ENCODE data around the gene THSD4.

- TF ChIP-seq POU5F1 (IDR thresholded peaks at IDR 0.05; ENCODE audit: low read depth, low read length) (no peak), NANOG (IDR thresholded peaks at IDR 0.05; ENCODE audit: insufficient read depth, low read depth, low read length, poor library complexity, severe bottlenecking) (no peak), CTCF (IDR thresholded peaks at IDR 0.05; ENCODE audit: control extremely low read depth in 1 of 3, insufficient read depth in 1 of 3, low read depth in 1 of 3, low read length in 3 of 3) (no peak), EP300 (IDR thresholded peaks at IDR 0.05; ENCODE audit: borderline replicate concordance in 1 of 2, low read depth in 2 of 2, low read length in 2 of 2) (no peak), JUND (IDR thresholded peaks at IDR 0.05; ENCODE audit: low read length) (no peak), EZH2 (IDR thresholded peaks at IDR 0.05; ENCODE audit: low read depth, low read length, severe bottlenecking) (no peak)
Measured at GRCh38 chr15:71071529-71071928, 43.7 kb upstream of the THSD4 start.

All from H1 (cell line).